Subcutaneous adipose tissue (tissue), 4 donors: ENCODE measurements around the gene CCNI2. TPM values are rescaled to one million over a fixed set of nuclear protein-coding genes. Genes with fewer than 3 reads are reported as not detected.

ENCODE experiments used
- total RNA-seq, 4 donors: library from RNA; depleted of rRNA; stranded (reverse); fragments of >200 nt; gene quantifications; one replicate each; pipeline ENCODE4 v1.1.0, GENCODE V29; 2016
- TF ChIP-seq, protein P1 (sequence below): fragments of 450-650 bp; IDR thresholded peaks from one replicate; pipeline ENCODE4 v1.5.1; 2016; ENCODE audit warnings: low read depth, mild to moderate bottlenecking, control low read depth, antibody characterized with exemption, moderate library complexity

Gene CCNI2
- total RNA-seq, 4 donors from 2014 or later, result not detected

DNA sequence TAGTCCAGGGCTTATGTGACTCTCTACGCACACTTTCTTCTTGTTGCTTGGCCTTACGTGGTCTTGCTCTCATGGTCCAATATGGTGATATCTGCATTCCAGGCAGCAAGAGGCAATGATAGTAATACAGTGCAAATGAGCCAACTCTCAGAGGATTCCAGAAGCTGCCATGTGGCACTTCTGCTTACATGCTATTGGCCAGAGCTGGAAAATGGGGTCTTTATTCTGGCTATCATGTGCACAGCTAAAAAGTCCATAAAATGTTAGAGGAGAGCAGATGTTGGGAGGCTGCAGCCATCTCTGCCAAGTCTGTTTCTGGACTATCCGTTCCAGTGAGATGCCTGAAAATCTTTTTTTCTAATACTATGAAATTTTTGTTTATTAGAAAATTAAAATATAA is 32.7 kb downstream of the CCNI2 start:
- TF ChIP-seq, protein P1, sequence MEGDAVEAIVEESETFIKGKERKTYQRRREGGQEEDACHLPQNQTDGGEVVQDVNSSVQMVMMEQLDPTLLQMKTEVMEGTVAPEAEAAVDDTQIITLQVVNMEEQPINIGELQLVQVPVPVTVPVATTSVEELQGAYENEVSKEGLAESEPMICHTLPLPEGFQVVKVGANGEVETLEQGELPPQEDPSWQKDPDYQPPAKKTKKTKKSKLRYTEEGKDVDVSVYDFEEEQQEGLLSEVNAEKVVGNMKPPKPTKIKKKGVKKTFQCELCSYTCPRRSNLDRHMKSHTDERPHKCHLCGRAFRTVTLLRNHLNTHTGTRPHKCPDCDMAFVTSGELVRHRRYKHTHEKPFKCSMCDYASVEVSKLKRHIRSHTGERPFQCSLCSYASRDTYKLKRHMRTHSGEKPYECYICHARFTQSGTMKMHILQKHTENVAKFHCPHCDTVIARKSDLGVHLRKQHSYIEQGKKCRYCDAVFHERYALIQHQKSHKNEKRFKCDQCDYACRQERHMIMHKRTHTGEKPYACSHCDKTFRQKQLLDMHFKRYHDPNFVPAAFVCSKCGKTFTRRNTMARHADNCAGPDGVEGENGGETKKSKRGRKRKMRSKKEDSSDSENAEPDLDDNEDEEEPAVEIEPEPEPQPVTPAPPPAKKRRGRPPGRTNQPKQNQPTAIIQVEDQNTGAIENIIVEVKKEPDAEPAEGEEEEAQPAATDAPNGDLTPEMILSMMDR, result no peak

DNA sequence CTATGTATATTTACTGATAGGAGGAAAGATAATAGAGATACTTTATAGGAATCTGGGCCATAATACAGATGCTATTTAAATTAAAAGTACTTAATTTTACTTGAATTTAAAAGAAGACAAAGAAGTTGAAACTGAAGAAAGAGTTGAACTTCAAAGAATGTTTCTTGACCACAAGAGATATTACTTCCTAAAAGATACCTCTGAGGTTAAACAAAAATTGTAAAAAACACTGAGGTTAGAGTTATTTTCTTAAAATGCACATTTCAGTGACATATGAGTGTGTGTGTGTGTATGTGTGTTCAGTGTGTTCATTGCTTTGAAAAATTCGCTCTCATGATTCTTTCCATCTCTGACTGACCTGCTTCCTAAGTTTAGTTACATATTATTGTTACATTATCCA is 33.4 kb downstream of the CCNI2 start:
- TF ChIP-seq, protein P1, result no peak

DNA sequence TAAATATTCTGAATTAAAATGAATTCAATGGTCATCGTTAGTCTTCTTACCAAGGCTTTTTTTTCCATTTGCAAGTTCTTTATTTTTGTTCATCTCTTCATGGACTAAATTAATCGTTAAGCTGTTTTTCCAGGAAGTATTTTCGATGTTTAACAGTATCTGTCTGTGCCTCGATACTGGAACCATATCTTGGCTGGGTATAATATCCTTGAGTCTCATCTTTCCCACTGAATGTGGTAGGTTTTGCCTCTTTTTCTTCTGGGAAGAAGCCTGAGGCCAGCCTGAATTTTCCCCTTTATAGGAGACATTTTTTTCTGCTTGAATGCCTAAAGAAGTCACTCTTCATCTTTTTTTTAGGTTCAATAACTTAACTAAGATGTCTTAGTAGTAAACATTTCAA is 33.8 kb downstream of the CCNI2 start:
- TF ChIP-seq, protein P1, result no peak

DNA sequence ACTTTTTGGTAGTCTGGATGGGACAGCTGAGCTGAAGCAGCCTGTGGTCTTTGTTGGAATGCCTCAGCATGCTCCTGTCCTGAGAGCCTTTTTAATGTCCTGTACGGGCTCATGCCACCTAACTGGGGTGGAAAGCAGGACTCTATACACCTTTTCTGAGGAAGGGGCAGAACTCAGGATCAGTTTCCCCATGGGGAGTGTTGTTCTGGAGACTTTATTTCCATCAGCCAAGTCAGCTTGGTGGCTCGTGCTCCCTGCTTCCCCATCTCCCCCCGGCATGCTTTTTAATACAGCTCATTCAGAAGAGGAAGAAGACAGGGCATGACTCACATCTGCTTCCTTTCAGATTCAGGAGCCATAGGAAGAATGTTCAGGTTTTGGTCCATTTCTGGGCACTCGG is 34.9 kb downstream of the CCNI2 start:
- TF ChIP-seq, protein P1, result no peak

DNA sequence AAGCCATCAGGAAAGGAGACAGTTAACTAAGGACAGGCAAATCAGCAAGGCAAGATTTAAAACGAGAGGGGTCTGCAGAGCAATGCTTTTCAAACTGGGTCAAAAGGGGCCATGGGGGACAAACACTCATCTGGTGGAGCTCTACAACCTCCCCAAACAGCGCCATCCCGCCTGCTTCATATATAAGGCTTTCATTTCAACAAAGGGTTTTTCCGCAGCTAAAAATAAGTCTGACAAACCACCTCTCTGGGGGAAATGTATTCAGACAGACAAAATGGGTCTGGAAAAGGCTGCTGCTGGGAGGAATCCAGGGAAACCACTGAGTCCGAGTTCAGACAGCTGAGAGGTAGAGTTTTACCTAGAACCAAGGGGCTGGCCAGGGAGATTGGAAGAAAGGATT is 38.1 kb downstream of the CCNI2 start:
- TF ChIP-seq, protein P1, result no peak

DNA sequence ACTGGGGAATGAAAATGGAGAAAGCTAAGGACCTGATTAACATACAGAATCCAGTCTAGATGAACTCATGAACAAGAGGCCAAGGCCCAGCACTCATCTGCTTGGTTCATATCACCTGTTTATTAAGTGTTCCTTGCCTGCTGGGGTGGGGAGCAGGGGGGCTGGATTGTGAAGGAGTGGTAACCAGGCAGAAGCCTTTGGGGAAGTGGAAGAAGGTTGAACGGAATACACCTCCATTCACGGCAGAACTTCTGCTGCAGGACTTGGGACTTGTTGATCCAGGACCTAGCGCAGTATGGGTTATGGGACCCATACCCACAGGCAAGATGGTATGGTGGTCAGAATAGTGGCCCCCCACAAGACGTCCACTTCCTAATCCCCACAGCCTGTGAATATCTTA is 38.6 kb downstream of the CCNI2 start:
- TF ChIP-seq, protein P1, result no peak

DNA sequence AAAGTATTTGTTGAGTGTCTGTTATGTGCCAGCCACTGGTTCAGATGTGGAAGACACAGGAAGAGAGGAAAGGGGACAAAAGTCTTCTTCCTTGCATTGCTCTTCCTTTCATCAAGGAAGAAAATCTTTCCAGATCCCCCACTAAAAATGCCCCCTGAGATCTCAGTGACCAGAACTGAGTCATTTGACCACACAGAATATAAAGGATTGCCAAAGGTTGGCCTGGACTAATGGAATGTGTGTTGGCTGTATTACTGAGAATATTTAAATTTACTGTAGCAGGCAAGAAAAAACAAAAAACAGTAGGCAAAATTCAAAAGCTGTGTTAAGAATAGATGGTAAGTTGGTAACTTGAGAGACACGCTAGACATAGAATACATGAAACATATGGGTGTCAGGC is 39.9 kb downstream of the CCNI2 start:
- TF ChIP-seq, protein P1, result no peak
